Measurements from ENCODE around the gene RASD1. TPM values are rescaled to one million over a fixed set of nuclear protein-coding genes. Genes with fewer than 3 reads are reported as not detected.

RASD1 gene
- total and polyA plus RNA-seq, 2 of the 4 experiments (the other 2 are of a cell fraction): 0.54 to 1.8 TPM

DNA sequence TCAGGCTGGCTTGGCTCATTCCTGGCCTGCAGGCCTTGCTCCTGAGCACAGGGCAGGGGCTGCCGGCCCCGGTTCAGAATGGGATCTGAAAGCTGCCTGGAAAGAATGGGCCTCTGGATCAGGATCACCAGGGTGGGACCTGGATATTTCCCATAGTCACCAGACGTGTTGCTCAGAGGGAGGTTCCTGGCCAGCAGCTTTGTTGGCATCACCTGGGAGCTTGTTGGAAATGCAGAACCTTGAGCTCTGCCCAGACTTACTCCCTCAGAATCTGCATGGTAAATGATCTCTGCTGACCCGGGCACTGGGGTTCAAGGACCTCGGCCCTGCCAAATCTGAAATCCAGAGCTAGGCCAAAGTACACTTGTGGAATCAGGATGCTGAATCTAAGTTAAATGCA lies 48.9 kb downstream of the RASD1 start:
- Histone ChIP-seq H2AK9ac (replicated peaks; ENCODE audit: low read depth, low read length, poor library complexity) (no peak overlapping the region), H2BK5ac (ENCODE audit: low read depth, low read length, poor library complexity, severe bottlenecking) (no peak overlapping the region), H4K5ac (ENCODE audit: low read depth, low read length) (no peak overlapping the region), H4K91ac (ENCODE audit: insufficient read depth, low read depth, low read length) (0 out of 2 replicates have a peak overlapping the region, but pooled peaks have one; percentile 3), H3K56ac (ENCODE audit: extremely low read depth, insufficient read depth, low read length) (no peak overlapping the region), H3K23ac (ENCODE audit: low read depth, low read length) (no peak overlapping the region), H3K4ac (ENCODE audit: low read depth, low read length) (peak overlapping the region; percentile 72), H3K9me3 (ENCODE audit: control insufficient read depth, insufficient read depth, low read length) (no peaks in the 10 kb centered on the region), H4K20me1 (ENCODE audit: insufficient read depth, low read length) (no peaks in the 10 kb centered on the region), H4K8ac (ENCODE audit: low read depth in 2 of 2, low read length in 2 of 2) (peak overlapping the region; percentile 19 to 51; a peak in 3 of 4 replicates), H2BK20ac (ENCODE audit: low read depth, low read length) (peak overlapping the region; percentile 67; the same call in 1 of the 2 replicates), H2BK120ac (ENCODE audit: low read depth, low read length) (peak overlapping the region; percentile 71), H3K4me2 (ENCODE audit: low read depth, low read length) (no peak overlapping the region), H3K27ac (ENCODE audit: insufficient read depth, low read length) (no peak overlapping the region), H2AK5ac (ENCODE audit: low read depth, low read length) (peak overlapping the region; percentile 46; the same call in 1 of the 2 replicates), H3K14ac (replicated peaks; ENCODE audit: low read depth, low read length) (no peak overlapping the region), H3K36me3 (ENCODE audit: control insufficient read depth, insufficient read depth, low read length) (no peaks in the 10 kb centered on the region), H3K9me1 (ENCODE audit: insufficient read depth, low read length) (peaks cover 14% of the 10 kb centered on the region), H2BK15ac (ENCODE audit: low read depth, low read length) (peak overlapping the region; percentile 68; the same call in 2 of the 3 replicates), H3K27me3 (ENCODE audit: control insufficient read depth, insufficient read depth, low read length) (peaks cover 2% of the 10 kb centered on the region), H3K4me3 (ENCODE audit: insufficient read depth, low read depth, low read length) (no peak overlapping the region), H3K18ac (ENCODE audit: low read depth, low read length) (no peak overlapping the region), H3K79me1 (ENCODE audit: low read depth in 1 of 2, low read length in 2 of 2) (no peaks in the 10 kb centered on the region), H2AFZ (replicated peaks; ENCODE audit: low read length, poor library complexity) (no peak overlapping the region), H3K9ac (ENCODE audit: low read depth, low read length) (no peak overlapping the region), H3K4me1 (ENCODE audit: control insufficient read depth, insufficient read depth, low read length) (peaks cover 11% of the 10 kb centered on the region)
- CTCF ChIA-PET: no interaction called here
- in situ Hi-C loops (cut with MboI; ENCODE audit: low sequenced_read_pairs) (no loop called here), dilution Hi-C loops (cut with HindIII; ENCODE audit: low sequenced_read_pairs, unreplicated experiment) (no loop called here), intact Hi-C loops (cut with micrococcal nuclease) (no loop called here)
- ATAC-seq (ENCODE audit: low read depth) (no peak), DNase-seq (no peak)
- no peak for TF ChIP-seq FOS (IDR thresholded peaks at IDR 0.05; ENCODE audit: low read depth, low read length)
- TF ChIP-seq MAZ (IDR thresholded peaks at IDR 0.05; ENCODE audit: borderline replicate concordance, low read depth, low read length): no peak
- no peak for TF ChIP-seq RFX5 (IDR thresholded peaks at IDR 0.05; ENCODE audit: low read depth, low read length)
- no peak for TF ChIP-seq RCOR1 (IDR thresholded peaks at IDR 0.05; ENCODE audit: insufficient replicate concordance, low read length)
- TF ChIP-seq, protein P1, sequence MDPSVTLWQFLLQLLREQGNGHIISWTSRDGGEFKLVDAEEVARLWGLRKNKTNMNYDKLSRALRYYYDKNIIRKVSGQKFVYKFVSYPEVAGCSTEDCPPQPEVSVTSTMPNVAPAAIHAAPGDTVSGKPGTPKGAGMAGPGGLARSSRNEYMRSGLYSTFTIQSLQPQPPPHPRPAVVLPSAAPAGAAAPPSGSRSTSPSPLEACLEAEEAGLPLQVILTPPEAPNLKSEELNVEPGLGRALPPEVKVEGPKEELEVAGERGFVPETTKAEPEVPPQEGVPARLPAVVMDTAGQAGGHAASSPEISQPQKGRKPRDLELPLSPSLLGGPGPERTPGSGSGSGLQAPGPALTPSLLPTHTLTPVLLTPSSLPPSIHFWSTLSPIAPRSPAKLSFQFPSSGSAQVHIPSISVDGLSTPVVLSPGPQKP (IDR thresholded peaks at IDR 0.05; ENCODE audit: borderline replicate concordance, low read depth, low read length): no peak
- no peak for TF ChIP-seq CEBPB (IDR thresholded peaks at IDR 0.05; ENCODE audit: low read depth, low read length)
- TF ChIP-seq MXI1 (IDR thresholded peaks at IDR 0.05; ENCODE audit: borderline replicate concordance, low read depth, low read length): no peak
- TF ChIP-seq POLR2A (IDR thresholded peaks at IDR 0.05; ENCODE audit: low read depth, low read length): no peak
- no peak for TF ChIP-seq NFE2L2 (IDR thresholded peaks at IDR 0.05; ENCODE audit: low read depth, low read length)
- TF ChIP-seq SMC3 (IDR thresholded peaks at IDR 0.05; ENCODE audit: low read depth, low read length): no peak
- no peak for TF ChIP-seq CHD1 (IDR thresholded peaks at IDR 0.05; ENCODE audit: low read depth, low read length)
- no peak for TF ChIP-seq USF2 (IDR thresholded peaks at IDR 0.05; ENCODE audit: low read depth, low read length)
- no peak for TF ChIP-seq RAD21 (IDR thresholded peaks at IDR 0.05; ENCODE audit: low read length)
- BruUV-seq (replicated peaks): no TSS peak
- POLR2A ChIA-PET (ENCODE audit: unreplicated experiment): no interaction called here
- WGBS, 2 experiments (ENCODE audit: extremely low coverage in 2 of 2, insufficient read length in 1 of 2): 100% methylated on average over 4 of the region's 5 CpGs; no CpG with 5 or more reads in 1 of the 2 experiments
